NK-92 treated with Interleukin-12 subunit alpha and Interleukin-12 subunit beta, amount 100 ng/mL, for 24 hours (cell line): ENCODE measurements around the gene LSM3.

Source experiments
- DNase-seq: peaks from one replicate; lab custom pipeline; 2025; lab: John Stamatoyannopoulos, UW

Gene LSM3

DNA sequence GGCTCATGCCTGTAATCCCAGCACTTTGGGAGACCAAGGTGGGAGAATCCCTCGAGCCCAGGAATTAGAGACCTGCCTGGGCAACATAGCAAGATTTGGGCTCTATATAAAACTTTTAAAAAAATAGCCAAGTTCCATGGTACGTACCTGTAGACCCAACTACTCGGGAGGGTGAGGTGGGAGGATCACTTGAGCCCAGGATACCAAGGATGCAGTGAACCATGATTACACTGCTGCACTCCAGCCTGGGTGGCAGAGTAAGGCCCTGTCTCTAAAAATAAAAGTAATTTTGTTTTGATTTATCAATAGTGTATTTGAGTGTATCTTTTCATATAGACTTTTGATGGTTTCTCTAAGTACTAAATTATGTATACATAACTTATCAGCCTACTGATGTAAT lies 63.1 kb downstream of the LSM3 start:
- DNase-seq = no peak

DNA sequence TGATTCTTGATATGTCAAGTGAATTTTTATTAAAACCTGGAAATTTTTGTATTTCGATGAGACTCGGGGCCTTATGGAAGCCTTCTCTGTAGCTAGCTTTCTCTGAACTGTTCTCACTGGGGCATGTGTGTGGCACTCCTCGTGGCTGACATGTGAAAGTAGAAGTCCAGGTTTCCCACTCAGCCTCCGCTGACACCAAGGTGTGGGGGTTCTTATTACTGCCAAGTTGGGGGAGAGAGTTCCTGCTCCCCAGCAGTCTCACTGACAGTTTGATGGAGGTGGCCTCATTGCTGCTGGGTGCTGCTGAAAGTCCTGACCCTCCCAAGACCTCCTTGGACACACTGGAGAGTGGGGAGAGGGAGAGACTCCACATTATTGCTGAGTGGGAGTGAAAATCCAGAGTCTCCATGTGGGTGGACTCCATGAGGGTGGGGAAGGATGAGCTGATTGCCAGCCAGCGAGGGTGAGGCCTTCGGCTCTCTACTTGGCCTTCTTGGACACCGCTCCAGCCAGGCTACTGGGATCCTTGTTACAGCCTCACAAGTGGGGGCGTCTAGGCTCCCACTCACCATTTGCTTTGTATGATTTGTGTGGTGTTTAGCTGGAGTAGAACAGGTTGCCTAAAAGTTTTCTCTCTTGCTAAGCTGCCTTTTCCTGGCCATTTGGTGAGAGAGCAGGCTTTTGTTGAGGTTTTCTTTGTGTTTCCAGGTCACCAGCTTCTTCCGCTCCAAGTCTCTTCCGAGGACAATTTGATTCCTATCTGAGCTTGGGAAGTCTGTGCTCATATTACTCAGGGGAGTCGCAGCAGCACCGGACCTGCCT lies 64.1 kb downstream of the LSM3 start:
- DNase-seq = no peak

DNA sequence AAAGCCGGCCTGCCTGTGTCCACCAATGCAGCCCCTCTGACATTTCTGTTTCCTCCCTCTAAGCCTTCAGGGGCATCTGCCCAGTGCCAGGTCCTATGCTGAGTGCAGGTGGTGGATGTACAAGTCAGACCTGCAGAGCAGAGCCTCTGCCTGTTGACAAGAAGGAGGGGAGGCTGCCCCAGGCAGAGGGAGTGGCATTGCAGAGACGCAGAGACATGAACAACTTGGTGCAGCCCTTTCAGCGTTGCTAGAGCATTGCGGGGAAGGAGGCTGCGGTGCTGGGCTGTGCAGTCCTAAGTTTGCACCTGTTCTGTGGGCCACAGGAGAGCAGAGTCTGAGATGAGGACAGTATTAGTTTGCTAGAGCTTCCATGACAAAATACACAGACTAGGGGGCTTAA lies 65.2 kb downstream of the LSM3 start:
- no peak for DNase-seq

- no peak for DNase-seq
Measured at GRCh38 chr3:14244521-14245247, 66.1 kb downstream of the LSM3 start.

- no peak for DNase-seq
Measured at GRCh38 chr3:14245248-14245639, 66.6 kb downstream of the LSM3 start.

DNA sequence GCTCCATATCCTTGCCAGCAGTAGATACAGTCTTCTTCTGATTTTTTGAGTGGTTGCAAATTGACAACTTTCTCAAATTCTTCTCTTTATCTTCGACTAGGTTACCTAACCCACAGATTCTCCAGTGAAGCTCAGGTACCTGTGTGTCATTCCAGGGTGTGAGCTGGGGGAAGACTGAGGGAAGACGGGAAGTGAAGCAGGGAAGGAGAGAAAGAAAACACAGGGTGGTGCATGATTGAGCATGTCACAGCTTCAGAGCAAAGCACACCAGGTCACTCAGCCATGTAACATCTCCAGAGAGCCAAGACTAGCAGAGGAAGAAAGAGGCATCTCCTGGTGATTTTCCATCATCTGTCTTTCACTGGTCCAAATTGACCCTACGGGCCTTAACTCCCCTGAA lies 67.2 kb downstream of the LSM3 start:
- no peak for DNase-seq

DNA sequence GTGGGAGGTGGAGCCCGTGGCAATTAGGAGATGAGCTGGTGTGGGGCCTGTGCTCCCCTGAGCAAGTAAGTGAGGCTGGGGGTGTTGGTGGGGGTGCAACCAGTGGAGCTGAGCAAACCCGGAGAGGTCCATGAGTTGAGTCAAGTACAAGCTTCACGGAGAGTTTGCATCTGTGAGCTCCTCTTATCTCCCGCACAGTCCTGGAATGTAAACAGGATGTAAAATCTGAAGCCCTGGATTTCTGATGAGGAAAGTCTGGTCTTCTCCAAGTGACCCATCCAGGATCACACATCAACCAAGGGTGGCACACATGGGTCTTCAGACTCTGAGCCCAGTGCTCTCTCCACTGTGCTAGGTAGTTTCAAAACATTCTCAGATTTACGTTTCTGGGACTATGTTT lies 67.8 kb downstream of the LSM3 start:
- no peak for DNase-seq

GRCh38 chr3:14248477-14248848 lies 69.8 kb downstream of the LSM3 start:
- no peak for DNase-seq

DNA sequence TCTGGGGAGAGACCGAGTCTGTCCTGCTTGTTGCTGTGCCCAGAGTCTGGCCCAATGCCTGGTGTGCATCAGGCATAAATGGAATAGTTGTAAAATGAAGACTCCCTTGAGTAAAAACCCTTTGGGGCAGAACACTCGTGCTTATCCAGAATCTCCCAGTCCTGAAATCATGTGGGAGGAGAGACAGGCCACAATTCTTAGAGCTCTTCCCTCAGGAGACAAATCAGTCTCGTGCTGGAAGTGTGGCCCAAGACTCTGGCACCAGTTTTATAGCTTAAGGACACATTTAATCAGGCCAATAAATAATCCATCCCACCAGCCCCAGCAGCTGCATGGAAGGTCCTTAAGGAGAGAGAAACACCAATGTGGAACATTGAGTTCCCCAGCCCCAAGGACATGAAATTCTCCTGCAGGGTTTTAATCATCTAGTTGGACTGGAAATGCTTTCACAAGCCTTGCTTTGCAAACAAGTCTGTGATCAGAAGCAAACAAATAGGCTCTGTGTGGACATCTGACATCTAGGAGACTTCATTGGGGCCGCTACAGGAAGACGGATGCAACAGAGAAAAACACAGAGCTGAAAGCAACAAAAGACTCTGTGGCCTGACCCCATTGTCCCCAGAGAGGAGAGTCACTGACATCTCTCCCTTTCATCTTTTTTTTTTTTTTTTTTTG lies 70.4 kb downstream of the LSM3 start:
- DNase-seq = no peak
